ENCODE data around the gene ABCC6. TPM values are rescaled to one million over a fixed set of nuclear protein-coding genes. Genes with fewer than 3 reads are reported as not detected.
"Not testable (repeated sequence)": the region's sequence is repeated elsewhere in the genome, so short reads cannot be mapped to it uniquely, and the experiment has no call there.

The ABCC6 gene
- polyA plus RNA-seq, 1 donor: 88.3 TPM

DNA sequence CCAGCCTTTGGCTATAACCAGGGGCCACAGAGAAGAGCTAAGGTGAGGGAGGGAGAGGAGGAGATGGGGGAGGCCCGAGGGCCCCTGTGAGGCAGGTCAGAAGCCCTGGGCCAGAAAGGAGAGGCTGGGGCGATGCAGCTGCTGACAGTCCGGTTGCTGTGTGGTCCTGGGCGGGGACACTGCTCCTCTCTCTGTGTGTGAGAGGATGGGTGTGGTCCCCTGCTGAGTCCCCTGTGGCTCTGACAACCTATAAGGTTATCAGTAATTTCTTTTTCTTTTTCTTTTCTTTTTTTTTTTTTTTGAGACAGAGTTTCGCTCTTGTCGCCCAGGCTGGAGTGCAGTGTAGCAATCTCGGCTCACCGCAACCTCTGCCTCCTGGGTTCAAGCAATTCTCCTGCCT is 18.7 kb downstream of the ABCC6 start:
- not testable (repeated sequence) for H3K27ac ChIP-seq (ENCODE audit: low read length); H3K27me3 ChIP-seq (ENCODE audit: control insufficient read depth, insufficient read depth, low read length); H3K9me3 ChIP-seq (ENCODE audit: control insufficient read depth, low read depth, low read length); H3K4me1 ChIP-seq (ENCODE audit: control insufficient read depth, insufficient read depth, low read length); DNase-seq; H3K4me3 ChIP-seq (ENCODE audit: low read length); H3K36me3 ChIP-seq (ENCODE audit: control insufficient read depth, insufficient read depth, low read length)
- WGBS (ENCODE audit: insufficient coverage, low lambda C conversion rate): no CpG with 5 or more reads among the region's 8 CpGs

DNA sequence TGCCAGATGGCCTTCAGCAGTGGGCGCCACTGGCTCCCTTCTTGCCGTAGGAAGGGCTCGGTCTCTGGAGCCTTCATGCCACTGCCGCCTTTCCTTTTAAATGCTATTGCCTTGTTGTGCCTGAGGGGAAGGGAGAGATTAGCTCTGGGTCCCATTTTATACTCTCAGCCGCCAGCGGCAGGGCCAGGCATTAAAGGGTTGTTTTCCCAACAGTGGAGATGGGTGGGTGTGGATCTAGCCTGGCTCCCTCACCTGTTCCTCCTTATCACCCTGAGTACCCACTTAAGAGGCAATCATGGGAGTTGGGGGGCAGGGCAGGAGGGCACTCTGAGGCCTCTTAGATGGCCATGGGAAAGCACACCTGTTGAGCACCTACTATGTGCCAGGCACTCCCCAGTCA is 19.8 kb downstream of the ABCC6 start:
- not testable (repeated sequence) for H3K36me3 ChIP-seq (ENCODE audit: control insufficient read depth, insufficient read depth, low read length); H3K27ac ChIP-seq (ENCODE audit: low read length); H3K27me3 ChIP-seq (ENCODE audit: control insufficient read depth, insufficient read depth, low read length); H3K9me3 ChIP-seq (ENCODE audit: control insufficient read depth, low read depth, low read length); H3K4me1 ChIP-seq (ENCODE audit: control insufficient read depth, insufficient read depth, low read length); DNase-seq; H3K4me3 ChIP-seq (ENCODE audit: low read length)
- no CpG with 5 or more reads among the region's 6 CpGs for WGBS (ENCODE audit: insufficient coverage, low lambda C conversion rate)

DNA sequence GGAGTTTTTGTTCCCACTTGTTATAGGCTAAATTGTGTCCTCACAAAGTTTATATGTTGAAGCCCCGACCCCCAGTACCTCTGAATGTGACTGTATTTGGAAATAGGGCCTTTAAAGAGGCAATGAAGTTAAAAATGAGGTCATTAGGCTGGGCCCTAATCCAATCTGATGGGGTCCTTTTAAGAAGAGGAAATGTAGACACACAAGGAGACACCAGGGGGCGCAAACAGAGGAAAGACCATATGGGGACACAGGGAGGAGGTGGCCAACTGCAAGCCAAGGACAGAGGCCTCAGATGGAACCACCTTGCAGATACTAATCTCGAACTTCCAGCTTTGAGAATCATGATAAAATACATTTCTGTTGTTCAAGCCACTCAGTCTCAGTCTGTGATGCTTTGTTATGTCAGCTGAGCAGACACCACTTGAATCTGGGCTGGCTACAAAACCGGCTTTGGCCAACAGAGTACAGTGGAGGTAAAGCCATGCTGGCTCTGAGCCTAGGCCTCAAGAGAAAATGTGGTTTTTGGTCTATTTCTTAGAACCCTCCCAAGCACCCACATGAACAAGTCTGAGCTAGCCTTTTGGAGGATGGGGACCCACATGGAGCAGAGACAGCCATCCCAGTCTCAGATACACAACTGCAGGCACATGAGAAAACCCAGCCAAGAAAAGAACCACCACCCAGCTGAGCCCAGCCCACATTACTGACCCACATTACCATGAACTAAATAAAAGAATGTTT is 20.7 kb downstream of the ABCC6 start:
- H3K27ac ChIP-seq (ENCODE audit: low read length); H3K4me3 ChIP-seq (ENCODE audit: low read length); H3K27me3 ChIP-seq (ENCODE audit: control insufficient read depth, insufficient read depth, low read length); H3K36me3 ChIP-seq (ENCODE audit: control insufficient read depth, insufficient read depth, low read length); H3K4me1 ChIP-seq (ENCODE audit: control insufficient read depth, insufficient read depth, low read length); H3K9me3 ChIP-seq (ENCODE audit: control insufficient read depth, low read depth, low read length): not testable (repeated sequence)
- DNase-seq: peak in 1 of 2 donors; percentile 27
- WGBS (ENCODE audit: insufficient coverage, low lambda C conversion rate): no CpG with 5 or more reads among the region's 4 CpGs

DNA sequence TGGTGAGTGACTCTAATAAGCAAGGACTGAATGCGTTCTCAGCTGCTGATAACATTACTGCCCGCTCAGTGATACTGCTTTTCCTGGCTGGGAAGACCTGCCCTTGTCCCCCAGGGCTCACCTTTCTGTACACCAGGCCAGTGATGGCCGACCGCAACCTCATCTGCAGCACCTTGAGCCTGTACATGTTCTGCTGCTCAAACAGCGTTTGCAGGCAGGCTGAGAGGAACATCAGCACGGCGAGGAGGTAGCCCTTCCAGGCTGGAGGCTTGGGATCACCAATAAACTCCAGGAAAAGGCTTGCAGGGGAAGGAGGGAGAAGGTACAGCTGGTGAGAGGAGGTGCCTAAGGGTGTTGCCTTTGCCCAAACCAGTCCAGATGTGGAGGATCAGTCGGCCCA is 21.4 kb downstream of the ABCC6 start:
- H3K27ac ChIP-seq (ENCODE audit: low read length); H3K4me3 ChIP-seq (ENCODE audit: low read length); H3K9me3 ChIP-seq (ENCODE audit: control insufficient read depth, low read depth, low read length); H3K27me3 ChIP-seq (ENCODE audit: control insufficient read depth, insufficient read depth, low read length); DNase-seq; H3K4me1 ChIP-seq (ENCODE audit: control insufficient read depth, insufficient read depth, low read length): not testable (repeated sequence)
- no CpG with 5 or more reads among the region's 8 CpGs for WGBS (ENCODE audit: insufficient coverage, low lambda C conversion rate)
- peaks cover 12% of the 10 kb centered on the region for H3K36me3 ChIP-seq (ENCODE audit: control insufficient read depth, insufficient read depth, low read length)

DNA sequence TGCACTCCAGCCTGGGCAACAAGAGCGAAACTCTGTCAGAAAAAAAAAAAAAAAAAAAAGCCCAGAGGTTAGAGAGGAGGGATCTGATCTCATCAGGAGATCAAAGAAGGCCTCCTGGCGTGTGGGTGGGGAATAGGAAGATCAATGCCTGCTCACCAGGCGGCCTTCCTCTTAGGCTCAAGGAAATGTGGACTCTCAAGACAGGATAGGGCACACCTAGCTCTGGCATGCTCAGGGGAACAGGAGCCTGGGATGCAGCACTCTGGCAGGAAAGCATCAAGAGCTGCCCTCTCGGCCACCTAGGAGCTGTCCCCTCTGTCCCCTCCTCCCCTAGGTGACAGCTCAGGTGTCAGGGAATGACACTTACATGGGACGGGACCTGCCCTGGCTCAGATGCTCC is 22.9 kb downstream of the ABCC6 start:
- H3K27ac ChIP-seq (ENCODE audit: low read length): not testable (repeated sequence)

DNA sequence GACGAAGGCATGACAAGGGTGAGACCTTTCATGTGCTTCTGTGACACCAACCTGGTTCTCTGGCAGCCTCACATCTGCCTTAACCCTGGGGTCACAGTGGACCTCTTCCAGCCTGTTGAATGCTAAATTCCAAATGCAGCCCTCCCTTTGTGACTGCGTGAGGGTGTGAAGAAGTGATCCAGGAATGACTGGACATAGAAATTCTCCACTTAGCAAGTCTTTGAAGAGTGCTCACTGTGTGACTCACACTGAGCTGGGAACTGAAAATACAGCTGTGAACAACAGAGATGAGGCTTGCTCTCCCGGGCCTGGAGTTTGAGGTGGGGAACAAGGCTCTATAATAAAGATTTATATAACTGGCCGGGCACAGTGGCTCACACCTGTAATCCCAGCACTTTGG is 23.9 kb downstream of the ABCC6 start:
- H3K4me1 ChIP-seq (ENCODE audit: control insufficient read depth, insufficient read depth, low read length); H3K4me3 ChIP-seq (ENCODE audit: low read length); H3K9me3 ChIP-seq (ENCODE audit: control insufficient read depth, low read depth, low read length); H3K27ac ChIP-seq (ENCODE audit: low read length); DNase-seq; H3K27me3 ChIP-seq (ENCODE audit: control insufficient read depth, insufficient read depth, low read length): not testable (repeated sequence)
- peaks cover 24% of the 10 kb centered on the region for H3K36me3 ChIP-seq (ENCODE audit: control insufficient read depth, insufficient read depth, low read length)
- WGBS (ENCODE audit: insufficient coverage, low lambda C conversion rate): no CpG with 5 or more reads among the region's 4 CpGs

More for the DNA sequence above, 22.9 kb downstream of the ABCC6 start:
- peaks cover 17% of the 10 kb centered on the region for H3K36me3 ChIP-seq (ENCODE audit: control insufficient read depth, insufficient read depth, low read length)
- H3K9me3 ChIP-seq (ENCODE audit: control insufficient read depth, low read depth, low read length); DNase-seq; H3K4me1 ChIP-seq (ENCODE audit: control insufficient read depth, insufficient read depth, low read length); H3K27me3 ChIP-seq (ENCODE audit: control insufficient read depth, insufficient read depth, low read length); H3K4me3 ChIP-seq (ENCODE audit: low read length): not testable (repeated sequence)
- WGBS (ENCODE audit: insufficient coverage, low lambda C conversion rate): no CpG with 5 or more reads among the region's 5 CpGs

DNA sequence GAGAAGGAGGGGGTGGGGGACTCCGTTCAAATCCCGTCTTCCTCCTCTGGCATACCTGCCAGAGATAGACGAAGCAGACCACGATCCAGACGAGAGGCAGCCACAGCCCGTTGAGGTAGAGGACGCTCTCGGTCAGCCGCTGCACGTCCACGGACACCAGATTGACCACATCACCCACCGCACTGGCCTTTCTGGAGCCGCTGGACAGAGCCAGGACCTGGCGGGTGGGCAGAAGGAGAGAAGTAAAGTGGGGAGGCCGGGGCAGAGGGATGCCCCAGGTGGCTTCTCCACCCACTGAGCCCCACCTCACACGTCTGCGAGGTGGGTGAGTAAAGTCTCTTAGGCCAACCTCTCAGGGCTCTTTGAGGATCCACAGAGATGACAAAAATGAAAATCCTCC is 25.3 kb downstream of the ABCC6 start:
- Histone ChIP-seq H3K4me3 (ENCODE audit: low read length) (no peak overlapping the region), H3K4me1 (ENCODE audit: control insufficient read depth, insufficient read depth, low read length) (no peaks in the 10 kb centered on the region), H3K27ac (ENCODE audit: low read length) (no peak overlapping the region), H3K27me3 (ENCODE audit: control insufficient read depth, insufficient read depth, low read length) (no peaks in the 10 kb centered on the region), H3K36me3 (ENCODE audit: control insufficient read depth, insufficient read depth, low read length) (peaks cover 32% of the 10 kb centered on the region), H3K9me3 (ENCODE audit: control insufficient read depth, low read depth, low read length) (no peaks in the 10 kb centered on the region)
- WGBS (ENCODE audit: insufficient coverage, low lambda C conversion rate): no CpG with 5 or more reads among the region's 17 CpGs
- no peak for DNase-seq

DNA sequence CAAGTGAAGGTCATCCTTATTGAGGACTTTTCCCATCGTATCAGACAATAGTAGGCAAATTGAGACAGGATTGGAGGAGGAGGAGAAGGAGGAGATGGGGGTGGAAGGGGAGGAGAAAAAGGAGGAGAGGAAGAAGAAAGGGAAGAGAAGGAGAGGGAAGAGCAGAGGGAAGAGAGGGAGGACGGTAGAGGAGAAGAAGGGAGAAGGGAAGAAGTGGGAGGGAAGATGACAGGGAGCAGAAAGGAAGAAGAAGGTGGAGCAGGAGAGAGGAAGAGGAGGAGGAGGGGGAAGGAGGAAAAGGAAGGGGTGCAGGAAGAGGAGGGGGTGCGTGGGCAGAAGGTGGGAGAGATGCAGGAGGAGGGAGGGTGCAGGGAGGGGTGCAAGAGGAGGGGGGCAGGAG is 26.0 kb downstream of the ABCC6 start:
- 48% methylated on average over 2 of the region's 3 CpGs for WGBS (ENCODE audit: insufficient coverage, low lambda C conversion rate)
- no peak for DNase-seq
- no peaks in the 10 kb centered on the region for H3K9me3 ChIP-seq (ENCODE audit: control insufficient read depth, low read depth, low read length)
- no peak overlapping the region for H3K4me3 ChIP-seq (ENCODE audit: low read length)
- no peak overlapping the region for H3K27ac ChIP-seq (ENCODE audit: low read length)
- no peaks in the 10 kb centered on the region for H3K27me3 ChIP-seq (ENCODE audit: control insufficient read depth, insufficient read depth, low read length)
- H3K4me1 ChIP-seq (ENCODE audit: control insufficient read depth, insufficient read depth, low read length): no peaks in the 10 kb centered on the region
- peaks cover 38% of the 10 kb centered on the region for H3K36me3 ChIP-seq (ENCODE audit: control insufficient read depth, insufficient read depth, low read length)

DNA sequence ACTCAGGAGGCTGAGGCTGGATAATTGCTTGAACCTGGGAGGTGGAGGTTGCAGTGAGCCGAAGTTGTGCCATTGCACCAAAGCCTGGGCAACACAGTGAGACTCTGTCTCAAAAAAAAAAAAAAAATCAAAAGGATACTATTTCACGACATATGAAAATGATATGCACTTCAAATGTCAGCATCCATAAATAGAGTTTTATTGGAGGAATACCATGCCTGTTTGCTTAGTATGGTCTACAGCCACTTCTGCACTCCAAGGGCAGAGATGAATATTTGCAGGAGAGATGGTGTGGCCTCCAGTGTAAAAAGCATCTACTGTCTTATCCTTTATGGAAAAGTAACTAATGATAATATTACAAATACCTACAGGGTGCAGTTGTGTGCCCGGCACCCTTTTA is 27.2 kb downstream of the ABCC6 start:
- DNase-seq: no peak
- no peak overlapping the region for H3K4me3 ChIP-seq (ENCODE audit: low read length)
- no peaks in the 10 kb centered on the region for H3K4me1 ChIP-seq (ENCODE audit: control insufficient read depth, insufficient read depth, low read length)
- H3K9me3 ChIP-seq (ENCODE audit: control insufficient read depth, low read depth, low read length): no peaks in the 10 kb centered on the region
- no peak overlapping the region for H3K27ac ChIP-seq (ENCODE audit: low read length)
- peaks cover 45% of the 10 kb centered on the region for H3K36me3 ChIP-seq (ENCODE audit: control insufficient read depth, insufficient read depth, low read length)
- H3K27me3 ChIP-seq (ENCODE audit: control insufficient read depth, insufficient read depth, low read length): no peaks in the 10 kb centered on the region
- WGBS (ENCODE audit: insufficient coverage, low lambda C conversion rate): 100% methylated on average over 1 of the region's 3 CpGs

DNA sequence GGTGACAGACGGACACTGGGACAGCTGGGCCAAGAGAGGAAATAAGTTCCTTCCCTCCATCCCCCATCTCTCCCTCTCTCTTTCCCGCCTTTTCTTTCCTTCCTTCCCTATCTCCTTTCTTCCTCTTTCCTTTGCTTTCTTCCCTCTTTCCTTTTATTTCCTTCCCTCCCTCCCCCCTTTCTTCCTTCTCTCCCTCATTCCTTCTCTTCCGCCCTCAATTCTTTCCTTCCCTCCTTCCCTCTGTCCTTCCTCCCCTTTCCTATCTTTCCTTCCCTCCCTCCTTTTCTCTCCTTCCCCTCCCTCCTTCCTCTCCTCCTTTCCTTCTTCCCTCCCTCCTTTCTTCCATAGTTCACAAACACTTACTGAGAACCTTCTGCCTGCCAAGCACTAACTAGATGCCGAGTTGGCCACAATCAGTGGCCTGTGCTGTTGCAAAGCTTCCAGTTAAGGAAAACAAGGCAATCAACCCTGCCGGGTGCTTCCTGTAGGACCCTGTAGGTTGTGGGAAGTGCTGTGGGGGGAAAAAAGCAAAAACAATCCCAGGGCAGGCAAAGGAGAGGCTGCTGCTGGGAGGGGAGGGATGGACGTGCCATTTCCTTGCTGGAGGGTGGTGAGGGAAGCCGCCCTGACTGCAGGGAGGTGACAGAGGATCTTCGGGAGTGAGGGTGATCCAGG is 31.7 kb downstream of the ABCC6 start:
- Histone ChIP-seq H3K27me3 (ENCODE audit: control insufficient read depth, insufficient read depth, low read length) (no peaks in the 10 kb centered on the region), H3K36me3 (ENCODE audit: control insufficient read depth, insufficient read depth, low read length) (peaks cover 56% of the 10 kb centered on the region), H3K4me3 (ENCODE audit: low read length) (no peak overlapping the region), H3K9me3 (ENCODE audit: control insufficient read depth, low read depth, low read length) (no peaks in the 10 kb centered on the region), H3K4me1 (ENCODE audit: control insufficient read depth, insufficient read depth, low read length) (no peaks in the 10 kb centered on the region), H3K27ac (ENCODE audit: low read length) (no peak overlapping the region)
- no peak for DNase-seq
- WGBS (ENCODE audit: insufficient coverage, low lambda C conversion rate): 82% methylated on average over 3 of the region's 8 CpGs

DNA sequence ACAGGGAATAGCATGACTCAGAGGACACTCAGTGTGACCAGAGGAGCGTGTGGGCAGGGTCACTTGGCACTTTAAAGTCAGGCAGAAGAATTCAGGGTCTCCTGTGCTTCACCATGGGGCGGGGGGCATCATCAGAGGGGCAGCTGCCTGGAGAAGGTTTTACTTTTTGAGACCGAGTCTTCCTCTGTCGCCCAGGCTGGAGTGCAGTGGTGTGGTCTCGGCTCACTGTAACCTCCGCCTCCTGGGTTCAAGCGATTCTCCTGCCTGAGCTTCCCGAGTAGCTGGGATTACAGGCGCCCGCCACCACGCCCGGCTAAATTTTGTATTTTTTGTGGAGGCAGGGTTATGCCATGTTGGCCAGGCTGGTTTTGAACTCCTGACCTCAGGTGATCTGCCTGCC is 32.3 kb downstream of the ABCC6 start:
- H3K27me3 ChIP-seq (ENCODE audit: control insufficient read depth, insufficient read depth, low read length); H3K9me3 ChIP-seq (ENCODE audit: control insufficient read depth, low read depth, low read length); H3K4me3 ChIP-seq (ENCODE audit: low read length); H3K4me1 ChIP-seq (ENCODE audit: control insufficient read depth, insufficient read depth, low read length); DNase-seq; H3K27ac ChIP-seq (ENCODE audit: low read length): not testable (repeated sequence)
- H3K36me3 ChIP-seq (ENCODE audit: control insufficient read depth, insufficient read depth, low read length): peaks cover 58% of the 10 kb centered on the region
- WGBS (ENCODE audit: insufficient coverage, low lambda C conversion rate): no CpG with 5 or more reads among the region's 12 CpGs

Measured in large intestine (tissue), 3 donors.